HepG2 (cell line): ENCODE results near the gene SOHLH2. TPM values are rescaled to one million over a fixed set of nuclear protein-coding genes. Genes with fewer than 3 reads are reported as not detected.

Source experiments
- ATAC-seq: fragments of 200-7000 bp; cut with Tn5 transposase; 3 replicates; pipeline ENCODE4 v1.9.1; 2020; ENCODE audit warnings: mild to moderate bottlenecking, moderate library complexity
- BruUV-seq: library from RNA; stranded (reverse); fragments of 400-500 nt; replicated peaks from 2 replicates; lab custom pipeline; 2021; lab: Mats Ljungman, UMichigan
- CTCF ChIA-PET: fragments of 300-600 bp; formaldehyde crosslinking; extraction: SDS; loops from one replicate; lab custom pipeline; 2021; ENCODE audit warnings: low total read pairs, inconsistent platforms, low intra/inter-chr PET ratio; lab: Yijun Ruan, JAX
- POLR2A ChIA-PET: fragments of 350-600 bp; sonication (Branson Sonifier 250); formaldehyde crosslinking; loops from one replicate; lab custom pipeline; 2020; ENCODE audit warnings: antibody characterized with exemption, inconsistent platforms; lab: Yijun Ruan, JAX
- DNase-seq: peaks from one replicate; pipeline ENCODE4 v3.0.0-alpha.2; 2015; ENCODE audit warnings: low spot score
- FAIRE-seq: peaks from 3 replicates; lab custom pipeline; 2011; peaks lifted over from hg19 to GRCh38; lab: Jason Lieb, UNC
- H2AFZ ChIP-seq: one replicate; pipeline ENCODE4 v1.6.1; 2011; ENCODE audit warnings: low read length, inconsistent platforms
- H3K27ac ChIP-seq: fragments of 300-600 bp; 3 replicates; pipeline ENCODE4 v1.8.0; 2011; ENCODE audit warnings: mixed run types, mild to moderate bottlenecking, mixed read lengths, low read length, inconsistent platforms; ENCODE audit not compliant: insufficient read depth; ENCODE audit errors: extremely low read length
- H3K27me3 ChIP-seq, 2 experiments: fragments of 200-600 bp in 1 of 2; 2 replicates in 1 of 2; 3 replicates in 1 of 2; pipeline versions ENCODE4 v1.6.0 to v1.8.0; 2011; ENCODE audit warnings: low read length in 2 of 2, mild to moderate bottlenecking in 2 of 2, moderate library complexity in 2 of 2, inconsistent platforms in 1 of 2; ENCODE audit not compliant: insufficient read depth in 2 of 2, control insufficient read depth in 1 of 2
- H3K36me3 ChIP-seq, 2 experiments: fragments of 200-600 bp in 1 of 2; replicated peaks in 1 of 2; 2 replicates in 1 of 2; 3 replicates in 1 of 2; pipeline versions ENCODE4 v1.5.1 to v1.8.0; 2011; ENCODE audit warnings: low read length in 2 of 2, inconsistent platforms in 1 of 2; ENCODE audit not compliant: insufficient read depth in 2 of 2, control insufficient read depth in 1 of 2
- H3K4me1 ChIP-seq: 2 replicates; pipeline ENCODE4 v1.5.1; 2012; ENCODE audit warnings: low read length, inconsistent platforms; ENCODE audit not compliant: insufficient read depth
- H3K4me2 ChIP-seq: 2 replicates; pipeline ENCODE4 v1.6.0; 2011; ENCODE audit warnings: low read depth, low read length, inconsistent platforms
- H3K4me3 ChIP-seq, 3 experiments: fragments of 200-600 bp in 1 of 3; sonication (generic), shearing (Covaris generic) in 1 of 3; replicated peaks in 1 of 3; 2 replicates each; pipeline ENCODE4 v1.5.1; 2011 to 2016; ENCODE audit warnings: low read length in 3 of 3, inconsistent platforms in 2 of 3, low read depth in 2 of 3, mild to moderate bottlenecking in 2 of 3, control low read depth in 1 of 3, mixed read lengths in 1 of 3; ENCODE audit not compliant: insufficient read depth in 1 of 3
- H3K79me2 ChIP-seq: one replicate; pipeline ENCODE4 v1.6.1; 2011; ENCODE audit warnings: low read length, inconsistent platforms; ENCODE audit not compliant: insufficient read depth
- H3K9ac ChIP-seq: 2 replicates; pipeline ENCODE4 v1.6.0; 2011; ENCODE audit warnings: mild to moderate bottlenecking, low read depth, low read length, inconsistent platforms; ENCODE audit not compliant: insufficient read depth
- H3K9me3 ChIP-seq: 2 replicates; pipeline ENCODE4 v1.5.1; 2012; ENCODE audit warnings: mild to moderate bottlenecking, low read length
- H4K20me1 ChIP-seq: 2 replicates; pipeline ENCODE4 v1.6.0; 2011; ENCODE audit warnings: inconsistent platforms, mild to moderate bottlenecking, low read length, moderate library complexity; ENCODE audit not compliant: insufficient read depth
- E2F5 ChIP-seq: sonication (generic); formaldehyde crosslinking; conservative IDR thresholded peaks from 2 replicates; pipeline ENCODE4 v1.4.0; 2020; ENCODE audit warnings: missing genetic modification reagents
- GABPB1 ChIP-seq: IDR thresholded peaks from 2 replicates; pipeline ENCODE4 v1.6.1; 2016; ENCODE audit warnings: mild to moderate bottlenecking, missing genetic modification reagents, moderate library complexity, missing compliant biosample characterization
- MLX ChIP-seq: IDR thresholded peaks from 2 replicates; pipeline ENCODE4 v1.6.1; 2016
- MXD3 ChIP-seq: IDR thresholded peaks from 2 replicates; pipeline ENCODE4 v1.6.1; 2016; ENCODE audit warnings: mild to moderate bottlenecking, missing biosample characterization, missing genetic modification reagents
- TEF ChIP-seq: sonication (generic); formaldehyde crosslinking; IDR thresholded peaks from 2 replicates; pipeline ENCODE4 v1.5.0; 2020; ENCODE audit warnings: missing genetic modification reagents
- THAP11 ChIP-seq: IDR thresholded peaks from 2 replicates; pipeline ENCODE4 v1.6.1; 2016; ENCODE audit warnings: missing biosample characterization, missing genetic modification reagents
- YEATS4 ChIP-seq: sonication (generic); formaldehyde crosslinking; IDR thresholded peaks from 2 replicates; pipeline ENCODE4 v1.4.0; 2020; ENCODE audit warnings: missing genetic modification reagents, borderline replicate concordance
- ZBTB7B ChIP-seq: sonication (generic); formaldehyde crosslinking; IDR thresholded peaks from 2 replicates; pipeline ENCODE4 v1.4.0; 2020; ENCODE audit warnings: missing genetic modification reagents
- ZFP36 ChIP-seq: fragments of 150-350 bp; IDR thresholded peaks from 2 replicates; pipeline ENCODE4 v1.6.1; 2018; ENCODE audit warnings: borderline replicate concordance, low read length, low read depth; ENCODE audit not compliant: partially characterized antibody
- ZNF280D ChIP-seq: sonication (generic); formaldehyde crosslinking; IDR thresholded peaks from 2 replicates; pipeline ENCODE4 v1.5.1; 2020; ENCODE audit warnings: mild to moderate bottlenecking, missing genetic modification reagents
- ZNF383 ChIP-seq: sonication (generic); formaldehyde crosslinking; IDR thresholded peaks from 2 replicates; pipeline ENCODE4 v1.4.0; 2020; ENCODE audit warnings: missing genetic modification reagents, mild to moderate bottlenecking, borderline replicate concordance
- ZNF710 ChIP-seq: sonication (generic); formaldehyde crosslinking; IDR thresholded peaks from 2 replicates; pipeline ENCODE4 v1.5.0; 2020; ENCODE audit warnings: mild to moderate bottlenecking, missing genetic modification reagents, borderline replicate concordance
- ZNF740 ChIP-seq: sonication (generic); formaldehyde crosslinking; IDR thresholded peaks from 2 replicates; pipeline ENCODE4 v1.4.0; 2020; ENCODE audit warnings: missing genetic modification reagents
- WGBS: methylation state at CpG from one replicate; pipeline ENCODE4 v1.1.6; 2017; ENCODE audit warnings: low lambda C conversion rate; 5-methylcytosine and 5-hydroxymethylcytosine counted together
- in situ Hi-C: cut with HindIII; loops from 2 replicates; pipeline ENCODE4 v1.10.0; 2017; ENCODE audit warnings: low pct_unique_long_range_greater_than_20kb; ENCODE audit not compliant: extremely low pct_ligation_motif_present
- intact Hi-C: fragments of 100-400 bp; cut with micrococcal nuclease; formaldehyde crosslinking; loops from one replicate; pipeline ENCODE4 v1.10.0; 2022; ENCODE audit not compliant: unreplicated experiment
- polyA plus RNA-seq, 8 experiments: library from polyadenylated mRNA; depleted of rRNA in 3 of 8; stranded (reverse) in 7 of 8; unstranded in 1 of 8; fragments of >200 nt; fragmentation: Illumina TruSeq in 4 of 8; extraction: Trizol in 4 of 8; gene quantifications; 2 replicates each; pipeline versions ENCODE4 v1.2.1 to v1.2.3, GENCODE V29; 2011 to 2016; ENCODE audit warnings: low read depth in 4 of 8, missing spikeins in 1 of 8, mixed read lengths in 1 of 8; ENCODE audit not compliant: insufficient read depth in 1 of 8
- total RNA-seq, 5 experiments: library from RNA; depleted of rRNA; stranded (reverse); fragments of >200 nt; fragmentation: Illumina TruSeq; extraction: Trizol; gene quantifications; 2 replicates each; pipeline ENCODE4 v1.2.3, GENCODE V29; 2016; ENCODE audit warnings: low read depth in 1 of 5

SOHLH2 gene
- total and polyA plus RNA-seq, 2 of the 13 experiments (the other 11 are each of a cell fraction or from before 2014, with no cell fraction given): not detected

- in situ Hi-C loops (no loop called here), intact Hi-C loops (no loop called here)
- H2AFZ ChIP-seq: no peak overlapping the region
- FAIRE-seq (no peak), DNase-seq (no peak), ATAC-seq (no peak)
- POLR2A ChIA-PET: no interaction called here
- H3K27ac ChIP-seq: no peak overlapping the region
- 7% methylated on average over 2 of the region's 2 CpGs for WGBS
- no peaks in the 10 kb centered on the region for H3K4me1 ChIP-seq
- no peaks in the 10 kb centered on the region for H4K20me1 ChIP-seq
- CTCF ChIA-PET: no interaction called here
- no peak overlapping the region for H3K9ac ChIP-seq
- no peak overlapping the region for H3K4me2 ChIP-seq
- no peaks in the 10 kb centered on the region for H3K27me3 ChIP-seq
- BruUV-seq: no TSS peak
- H3K9me3 ChIP-seq: no peaks in the 10 kb centered on the region
- H3K4me3 ChIP-seq: no peak overlapping the region
- no peaks in the 10 kb centered on the region for H3K79me2 ChIP-seq
- H3K36me3 ChIP-seq: no peaks in the 10 kb centered on the region
- TF ChIP-seq ZFP36: no peak
- no peak for TF ChIP-seq ZNF740
- TF ChIP-seq TEF (CRISPR knock-in tag): no peak
- no peak for TF ChIP-seq MLX (CRISPR knock-in tag)
- TF ChIP-seq ZNF383 (CRISPR knock-in tag): no peak
- TF ChIP-seq THAP11 (CRISPR knock-in tag): no peak
- TF ChIP-seq YEATS4 (CRISPR knock-in tag): no peak
- no peak for TF ChIP-seq GABPB1 (CRISPR knock-in tag)
- no peak for TF ChIP-seq MXD3 (CRISPR knock-in tag)
- TF ChIP-seq ZNF280D (CRISPR knock-in tag): no peak
- TF ChIP-seq ZBTB7B (CRISPR knock-in tag): no peak
- no peak for TF ChIP-seq E2F5 (CRISPR knock-in tag)
- TF ChIP-seq ZNF710 (CRISPR knock-in tag): no peak
Measured at GRCh38 chr13:36242761-36243160, 28.4 kb upstream of the SOHLH2 start.
